Measurements from ENCODE around the gene C11orf42.
A peak's percentile ranks its signal among the peaks of the same experiment; 100 is the strongest.

C11orf42 gene

DNA sequence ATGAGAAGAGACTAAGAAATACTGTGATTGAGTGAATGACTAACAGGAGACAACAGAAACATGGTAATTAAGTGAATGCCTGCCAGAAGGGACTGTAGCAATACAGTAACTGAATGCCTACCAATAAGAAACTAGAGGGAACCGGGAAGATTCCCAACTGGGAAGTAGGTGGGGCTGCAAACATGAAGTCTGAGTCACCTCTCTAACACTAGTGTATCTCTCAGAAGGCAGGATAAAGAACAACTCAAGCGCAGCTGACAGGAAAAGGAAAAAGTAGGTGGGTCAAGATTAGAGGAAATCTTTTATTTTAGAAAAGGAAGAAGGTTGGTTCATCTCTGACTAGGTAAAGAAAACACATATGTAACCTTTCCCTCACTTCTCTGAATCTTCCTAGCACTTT lies 14.0 kb downstream of the C11orf42 start:
- DNase-seq (ENCODE audit: low read depth, low spot score), result no peak
- no peaks in the 10 kb centered on the region for H3K27me3 ChIP-seq (ENCODE audit: control insufficient read depth, insufficient read depth, low read length)
- WGBS (ENCODE audit: insufficient coverage, insufficient read length), result no CpG with 5 or more reads among the region's 2 CpGs
- peaks cover 27% of the 10 kb centered on the region for H3K36me3 ChIP-seq (ENCODE audit: control insufficient read depth, insufficient read depth, low read length)
- H3K4me3 ChIP-seq (ENCODE audit: low read length), result no peak overlapping the region
- H3K4me1 ChIP-seq (ENCODE audit: control insufficient read depth, insufficient read depth, low read length), result no peaks in the 10 kb centered on the region
- no peaks in the 10 kb centered on the region for H3K9me3 ChIP-seq (ENCODE audit: control insufficient read depth, insufficient read depth, low read length)
- H3K27ac ChIP-seq (ENCODE audit: low read length), result no peak overlapping the region

GRCh38 chr11:6223854-6224253 lies 18.5 kb downstream of the C11orf42 start:
- no peak overlapping the region for H3K27ac ChIP-seq (ENCODE audit: low read length)
- DNase-seq (ENCODE audit: low read depth, low spot score), result no peak
- H3K4me3 ChIP-seq (ENCODE audit: low read length), result no peak overlapping the region
- WGBS (ENCODE audit: insufficient coverage, insufficient read length), result no CpG with 5 or more reads among the region's 17 CpGs
- H3K27me3 ChIP-seq (ENCODE audit: control insufficient read depth, insufficient read depth, low read length), result no peaks in the 10 kb centered on the region
- H3K4me1 ChIP-seq (ENCODE audit: control insufficient read depth, insufficient read depth, low read length), result no peaks in the 10 kb centered on the region
- peaks cover 15% of the 10 kb centered on the region for H3K36me3 ChIP-seq (ENCODE audit: control insufficient read depth, insufficient read depth, low read length)
- no peaks in the 10 kb centered on the region for H3K9me3 ChIP-seq (ENCODE audit: control insufficient read depth, insufficient read depth, low read length)

DNA sequence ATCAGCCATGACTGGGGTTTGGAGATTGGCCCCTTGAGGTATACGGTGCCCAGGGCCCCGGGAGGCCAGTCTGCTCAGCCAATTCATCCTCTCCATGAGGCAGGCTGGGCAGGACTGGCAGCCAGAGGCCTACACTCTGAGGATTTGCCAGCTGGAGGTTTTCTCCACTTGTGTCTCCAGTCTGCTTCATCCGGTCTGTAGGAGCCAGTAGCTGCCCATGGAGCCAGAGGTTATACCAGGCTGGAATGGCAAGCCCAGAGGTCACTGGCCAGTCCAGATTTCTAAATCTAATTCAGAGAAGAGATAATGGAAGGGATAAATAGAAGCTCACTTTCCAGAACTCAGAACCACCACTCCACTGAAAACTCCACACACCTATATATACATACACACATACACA lies 19.1 kb downstream of the C11orf42 start:
- no CpG with 5 or more reads among the region's 3 CpGs for WGBS (ENCODE audit: insufficient coverage, insufficient read length)
- no peaks in the 10 kb centered on the region for H3K27me3 ChIP-seq (ENCODE audit: control insufficient read depth, insufficient read depth, low read length)
- H3K36me3 ChIP-seq (ENCODE audit: control insufficient read depth, insufficient read depth, low read length), result peaks cover 15% of the 10 kb centered on the region
- no peak overlapping the region for H3K4me3 ChIP-seq (ENCODE audit: low read length)
- H3K27ac ChIP-seq (ENCODE audit: low read length), result no peak overlapping the region
- H3K4me1 ChIP-seq (ENCODE audit: control insufficient read depth, insufficient read depth, low read length), result no peaks in the 10 kb centered on the region
- H3K9me3 ChIP-seq (ENCODE audit: control insufficient read depth, insufficient read depth, low read length), result no peaks in the 10 kb centered on the region
- no peak for DNase-seq (ENCODE audit: low read depth, low spot score)

DNA sequence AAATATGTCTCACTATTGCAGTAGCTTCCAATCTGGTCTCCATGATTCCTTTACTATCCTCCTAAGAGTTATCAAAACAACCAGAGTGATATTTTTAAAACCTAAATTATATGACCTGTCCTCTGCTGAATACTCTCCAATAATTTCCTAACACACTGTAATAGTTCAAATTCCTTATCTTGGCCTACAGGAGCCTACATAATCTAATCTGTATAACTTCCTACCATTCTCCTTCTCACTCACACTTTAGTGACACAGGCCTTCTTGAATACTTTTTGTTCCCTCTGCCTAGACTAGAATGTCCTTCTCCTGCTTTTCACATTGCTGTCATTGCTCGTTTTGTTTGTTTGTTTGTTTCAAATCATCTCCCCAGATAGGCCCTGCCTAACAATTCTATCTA lies 19.7 kb downstream of the C11orf42 start:
- H3K4me3 ChIP-seq (ENCODE audit: low read length), result no peak overlapping the region
- H3K36me3 ChIP-seq (ENCODE audit: control insufficient read depth, insufficient read depth, low read length), result peaks cover 15% of the 10 kb centered on the region
- H3K9me3 ChIP-seq (ENCODE audit: control insufficient read depth, insufficient read depth, low read length), result no peaks in the 10 kb centered on the region
- H3K4me1 ChIP-seq (ENCODE audit: control insufficient read depth, insufficient read depth, low read length), result no peaks in the 10 kb centered on the region
- DNase-seq (ENCODE audit: low read depth, low spot score), result no peak
- H3K27me3 ChIP-seq (ENCODE audit: control insufficient read depth, insufficient read depth, low read length), result no peaks in the 10 kb centered on the region
- no peak overlapping the region for H3K27ac ChIP-seq (ENCODE audit: low read length)
- WGBS (ENCODE audit: insufficient coverage, insufficient read length), result no CpG with 5 or more reads among the region's 1 CpG

DNA sequence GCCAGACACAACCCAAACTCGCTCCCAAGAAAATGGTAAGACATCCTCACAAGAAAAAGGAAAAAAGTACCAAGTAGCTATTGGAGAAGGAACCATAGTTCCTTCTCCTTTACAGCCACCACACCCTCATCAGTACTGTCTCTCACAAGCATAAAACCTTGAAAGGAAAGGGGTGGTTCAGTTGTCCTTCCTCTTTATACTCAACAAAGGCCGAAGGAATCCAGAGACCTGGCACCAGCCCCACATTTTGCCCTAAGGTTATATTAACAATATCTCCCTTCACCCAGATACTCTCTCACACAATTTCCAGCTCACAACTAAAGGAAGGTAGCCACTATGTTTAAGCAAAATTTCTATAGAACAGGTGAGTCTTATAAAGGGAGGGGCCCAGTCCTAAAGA lies 20.5 kb downstream of the C11orf42 start:
- no CpG with 5 or more reads among the region's 2 CpGs for WGBS (ENCODE audit: insufficient coverage, insufficient read length)

DNA sequence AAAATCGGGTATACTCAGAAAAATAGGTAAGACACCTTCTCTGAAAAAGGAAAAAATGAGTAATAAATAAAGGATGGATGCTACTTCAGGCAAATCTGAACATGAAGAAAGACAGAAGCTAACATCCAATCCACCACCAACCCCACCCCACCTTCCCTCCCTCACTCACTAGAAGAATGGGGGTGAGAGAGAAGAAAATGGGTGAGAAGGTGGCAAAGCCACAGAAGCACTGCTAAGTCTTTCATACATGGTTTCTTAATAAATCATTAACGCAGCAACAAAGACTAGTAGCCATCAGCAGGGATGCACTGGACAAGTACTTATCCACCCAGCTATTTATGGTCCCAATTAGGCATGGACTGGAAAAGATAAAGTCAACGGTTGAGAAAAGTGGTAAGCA lies 23.2 kb downstream of the C11orf42 start:
- no peak for DNase-seq (ENCODE audit: low read depth, low spot score)
- Histone ChIP-seq H3K36me3 (ENCODE audit: control insufficient read depth, insufficient read depth, low read length) (peaks cover 5% of the 10 kb centered on the region), H3K9me3 (ENCODE audit: control insufficient read depth, insufficient read depth, low read length) (no peaks in the 10 kb centered on the region), H3K27ac (ENCODE audit: low read length) (no peak overlapping the region), H3K27me3 (ENCODE audit: control insufficient read depth, insufficient read depth, low read length) (no peaks in the 10 kb centered on the region), H3K4me1 (ENCODE audit: control insufficient read depth, insufficient read depth, low read length) (no peaks in the 10 kb centered on the region; the same call in 1 of the 2 replicates), H3K4me3 (ENCODE audit: low read length) (no peak overlapping the region)
- no CpG with 5 or more reads among the region's 3 CpGs for WGBS (ENCODE audit: insufficient coverage, insufficient read length)

More for the DNA sequence above, 20.5 kb downstream of the C11orf42 start:
- no peak for DNase-seq (ENCODE audit: low read depth, low spot score)
- no peaks in the 10 kb centered on the region for H3K27me3 ChIP-seq (ENCODE audit: control insufficient read depth, insufficient read depth, low read length)
- H3K4me3 ChIP-seq (ENCODE audit: low read length), result no peak overlapping the region
- no peaks in the 10 kb centered on the region for H3K4me1 ChIP-seq (ENCODE audit: control insufficient read depth, insufficient read depth, low read length)
- no peak overlapping the region for H3K27ac ChIP-seq (ENCODE audit: low read length)
- H3K36me3 ChIP-seq (ENCODE audit: control insufficient read depth, insufficient read depth, low read length), result peaks cover 15% of the 10 kb centered on the region
- no peaks in the 10 kb centered on the region for H3K9me3 ChIP-seq (ENCODE audit: control insufficient read depth, insufficient read depth, low read length)

- no peaks in the 10 kb centered on the region; the same call in 1 of the 2 replicates for H3K4me1 ChIP-seq (ENCODE audit: control insufficient read depth, insufficient read depth, low read length)
- DNase-seq (ENCODE audit: low read depth, low spot score), result no peak
- H3K27me3 ChIP-seq (ENCODE audit: control insufficient read depth, insufficient read depth, low read length), result no peaks in the 10 kb centered on the region
- no peaks in the 10 kb centered on the region for H3K9me3 ChIP-seq (ENCODE audit: control insufficient read depth, insufficient read depth, low read length)
- no peak overlapping the region for H3K4me3 ChIP-seq (ENCODE audit: low read length)
- WGBS (ENCODE audit: insufficient coverage, insufficient read length), result no CpG with 5 or more reads among the region's 2 CpGs
- no peaks in the 10 kb centered on the region for H3K36me3 ChIP-seq (ENCODE audit: control insufficient read depth, insufficient read depth, low read length)
- no peak overlapping the region for H3K27ac ChIP-seq (ENCODE audit: low read length)
Measured at GRCh38 chr11:6229911-6230310, 24.6 kb downstream of the C11orf42 start.

DNA sequence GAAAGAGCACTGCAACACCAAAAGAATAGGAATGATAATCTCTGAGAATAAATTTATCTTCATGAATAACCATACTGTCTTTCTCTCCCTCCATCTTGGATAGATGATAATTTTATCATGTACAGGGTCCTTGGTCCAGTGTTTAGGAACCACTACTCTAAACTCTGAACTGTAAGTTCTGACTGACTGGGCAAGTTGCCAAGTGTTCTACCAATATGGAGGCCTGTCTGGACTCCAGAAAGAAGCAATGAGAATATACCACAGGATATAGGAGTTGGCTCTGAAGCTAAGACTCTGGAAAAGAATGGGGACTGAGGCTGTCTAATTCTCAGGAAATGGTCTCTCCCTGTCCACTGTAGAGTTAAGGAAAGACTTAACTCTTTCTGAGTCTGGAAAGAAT lies 27.5 kb downstream of the C11orf42 start:
- Histone ChIP-seq H3K4me1 (ENCODE audit: control insufficient read depth, insufficient read depth, low read length) (no peaks in the 10 kb centered on the region; the same call in 1 of the 2 replicates), H3K27me3 (ENCODE audit: control insufficient read depth, insufficient read depth, low read length) (0 out of 2 replicates have a peak, but pooled peaks cover 1% of the 10 kb centered on the region), H3K27ac (ENCODE audit: low read length) (no peak overlapping the region), H3K9me3 (ENCODE audit: control insufficient read depth, insufficient read depth, low read length) (no peaks in the 10 kb centered on the region), H3K36me3 (ENCODE audit: control insufficient read depth, insufficient read depth, low read length) (no peaks in the 10 kb centered on the region), H3K4me3 (ENCODE audit: low read length) (no peak overlapping the region)
- no peak for DNase-seq (ENCODE audit: low read depth, low spot score)

DNA sequence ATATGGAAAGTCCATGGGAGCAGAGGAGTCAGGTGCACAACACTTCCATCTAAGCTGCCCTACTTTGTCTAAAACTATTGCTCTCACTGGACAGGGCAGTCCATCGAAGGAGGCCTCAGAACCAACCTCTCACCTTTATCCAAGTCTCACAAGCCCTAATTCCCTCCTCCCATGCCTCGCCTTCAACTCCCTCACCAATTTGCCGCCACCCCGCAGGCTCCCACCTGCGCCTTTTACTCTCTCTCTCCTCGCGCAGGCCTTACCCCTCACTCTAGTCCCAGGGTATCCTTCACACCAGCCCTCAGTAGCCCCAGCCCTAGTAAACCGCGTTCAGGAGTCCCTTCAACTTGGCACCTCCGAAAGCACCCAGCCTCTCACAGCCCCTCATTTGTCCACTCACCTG lies 28.6 kb downstream of the C11orf42 start:
- H3K27me3 ChIP-seq (ENCODE audit: control insufficient read depth, insufficient read depth, low read length), result 0 out of 2 replicates have a peak, but pooled peaks cover 1% of the 10 kb centered on the region
- WGBS (ENCODE audit: insufficient coverage, insufficient read length), result no CpG with 5 or more reads among the region's 10 CpGs
- peak overlapping the region; percentile 90; the same call in 1 of the 2 replicates for H3K4me3 ChIP-seq (ENCODE audit: low read length)
- H3K9me3 ChIP-seq (ENCODE audit: control insufficient read depth, insufficient read depth, low read length), result no peaks in the 10 kb centered on the region
- no peak overlapping the region for H3K27ac ChIP-seq (ENCODE audit: low read length)
- no peaks in the 10 kb centered on the region; the same call in 1 of the 2 replicates for H3K4me1 ChIP-seq (ENCODE audit: control insufficient read depth, insufficient read depth, low read length)
- no peak for DNase-seq (ENCODE audit: low read depth, low spot score)
- H3K36me3 ChIP-seq (ENCODE audit: control insufficient read depth, insufficient read depth, low read length), result no peaks in the 10 kb centered on the region

DNA sequence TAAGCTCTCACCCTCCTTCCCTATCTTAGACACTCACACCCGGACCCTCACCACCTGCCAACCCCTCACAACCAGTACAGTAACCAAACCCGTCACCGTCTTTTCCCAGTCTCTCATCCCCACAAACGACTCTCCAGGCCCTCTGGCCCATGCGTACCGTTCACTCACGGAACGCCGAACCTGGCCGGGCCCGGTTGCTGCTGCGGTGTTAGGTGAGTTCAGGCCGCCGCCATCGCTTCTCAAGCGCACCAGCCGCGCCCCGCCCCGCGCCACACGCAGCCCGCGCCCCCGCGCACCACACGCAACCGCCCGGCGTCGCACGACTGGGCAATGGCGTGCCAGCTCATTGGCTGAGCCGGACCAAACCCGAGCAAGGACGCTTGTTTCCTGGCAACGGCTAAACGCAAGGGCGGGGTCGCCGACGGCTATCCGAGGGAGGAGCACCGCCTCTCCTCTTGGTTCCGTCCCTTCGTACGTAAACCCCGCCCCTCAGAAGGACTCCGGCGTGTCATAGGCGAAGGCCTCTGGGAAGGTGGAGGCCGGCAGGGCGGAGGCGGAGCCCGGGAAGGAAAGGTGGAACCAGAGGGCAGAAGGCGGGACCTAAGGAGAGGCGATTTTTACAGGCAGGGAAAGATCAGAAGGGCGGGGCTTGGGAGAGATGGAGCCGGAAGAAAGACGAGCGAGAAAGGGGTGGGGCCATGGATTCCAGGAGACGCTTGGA lies 29.2 kb downstream of the C11orf42 start, which contains the start of gene FHIP1B:
FHIP1B (minus strand) TSS at position 250 of the 721 bp plus-strand sequence. CDS start 10,120 bp downstream, outside the sequence.
- no peaks in the 10 kb centered on the region for H3K36me3 ChIP-seq (ENCODE audit: control insufficient read depth, insufficient read depth, low read length)
- WGBS (ENCODE audit: insufficient coverage, insufficient read length), result no CpG with 5 or more reads among the region's 62 CpGs
- no peaks in the 10 kb centered on the region for H3K9me3 ChIP-seq (ENCODE audit: control insufficient read depth, insufficient read depth, low read length)
- H3K4me1 ChIP-seq (ENCODE audit: control insufficient read depth, insufficient read depth, low read length), result no peaks in the 10 kb centered on the region; the same call in 1 of the 2 replicates
- 0 out of 2 replicates have a peak, but pooled peaks cover 1% of the 10 kb centered on the region for H3K27me3 ChIP-seq (ENCODE audit: control insufficient read depth, insufficient read depth, low read length)
- no peak within 1 kb of the TSS for H3K27ac ChIP-seq (ENCODE audit: low read length)
- peak within 1 kb of the TSS; percentile 90; the same call in 1 of the 2 replicates for H3K4me3 ChIP-seq (ENCODE audit: low read length)
- DNase-seq (ENCODE audit: low read depth, low spot score), result peak; percentile 99

GRCh38 chr11:6237266-6237665 lies 31.9 kb downstream of the C11orf42 start:
- Histone ChIP-seq H3K4me3 (ENCODE audit: low read length) (no peak overlapping the region), H3K4me1 (ENCODE audit: control insufficient read depth, insufficient read depth, low read length) (no peaks in the 10 kb centered on the region; the same call in 1 of the 2 replicates), H3K27ac (ENCODE audit: low read length) (no peak overlapping the region), H3K36me3 (ENCODE audit: control insufficient read depth, insufficient read depth, low read length) (no peaks in the 10 kb centered on the region), H3K9me3 (ENCODE audit: control insufficient read depth, insufficient read depth, low read length) (no peaks in the 10 kb centered on the region), H3K27me3 (ENCODE audit: control insufficient read depth, insufficient read depth, low read length) (0 out of 2 replicates have a peak, but pooled peaks cover 1% of the 10 kb centered on the region)
- WGBS (ENCODE audit: insufficient coverage, insufficient read length), result no CpG with 5 or more reads among the region's 4 CpGs
- DNase-seq (ENCODE audit: low read depth, low spot score), result no peak
